OCI-LY7 (cell line): ENCODE results near the gene PTCD1. TPM values are rescaled to one million over a fixed set of nuclear protein-coding genes. Genes with fewer than 3 reads are reported as not detected.

Experiments used
- BruUV-seq: library from RNA; stranded (reverse); fragments of 400-500 nt; replicated peaks from 2 replicates; lab custom pipeline; 2021; lab: Mats Ljungman, UMichigan
- CTCF ChIA-PET: fragments of 300-600 bp; sonication (Branson Sonifier 250); formaldehyde crosslinking; loops from one replicate; lab custom pipeline; 2022; ENCODE audit warnings: antibody characterized with exemption; ENCODE audit not compliant: unreplicated experiment; lab: Charles Lee
- POLR2A ChIA-PET: fragments of 300-600 bp; sonication (Branson Sonifier 250); formaldehyde crosslinking; loops from one replicate; lab custom pipeline; 2022; ENCODE audit warnings: antibody characterized with exemption; lab: Charles Lee
- DNase-seq: peaks from one replicate; pipeline ENCODE4 v3.0.0-alpha.2; 2015; ENCODE audit warnings: low spot score
- H2AFZ ChIP-seq: fragments of 200-600 bp; sonication (generic), shearing (Covaris generic); 2 replicates; pipeline ENCODE4 v1.6.1; 2014; ENCODE audit warnings: mild to moderate bottlenecking, antibody characterized with exemption, low read length, moderate library complexity
- H3K27ac ChIP-seq: fragments of 200-600 bp; sonication (generic); 2 replicates; pipeline ENCODE4 v1.5.1; 2014; ENCODE audit warnings: mixed run types, low read depth, mild to moderate bottlenecking, moderate library complexity, low read length, inconsistent platforms; ENCODE audit not compliant: poor library complexity, severe bottlenecking
- H3K36me3 ChIP-seq: fragments of 200-600 bp; sonication (generic); 2 replicates; pipeline ENCODE4 v1.6.1; 2014; ENCODE audit warnings: mild to moderate bottlenecking, antibody characterized with exemption, low read length, moderate library complexity, mixed read lengths; ENCODE audit not compliant: insufficient read depth
- H3K4me1 ChIP-seq: fragments of 200-600 bp; sonication (generic); 2 replicates; pipeline ENCODE4 v1.5.1; 2014; ENCODE audit warnings: mild to moderate bottlenecking, low read length; ENCODE audit not compliant: insufficient read depth, poor library complexity, severe bottlenecking
- H3K4me2 ChIP-seq: fragments of 200-600 bp; sonication (generic); 2 replicates; pipeline ENCODE4 v1.6.1; 2014; ENCODE audit warnings: mild to moderate bottlenecking, low read length
- H3K4me3 ChIP-seq: fragments of 200-600 bp; sonication (generic); 2 replicates; pipeline ENCODE4 v1.5.1; 2014; ENCODE audit warnings: mild to moderate bottlenecking, low read depth, low read length; ENCODE audit not compliant: poor library complexity, severe bottlenecking
- H3K79me2 ChIP-seq: fragments of 200-600 bp; sonication (generic); 2 replicates; pipeline ENCODE4 v1.6.1; 2016; ENCODE audit warnings: low read depth, mild to moderate bottlenecking, low read length, moderate library complexity, mixed read lengths; ENCODE audit not compliant: insufficient read depth
- H3K9me2 ChIP-seq: fragments of 200-600 bp; sonication (generic); 2 replicates; pipeline ENCODE4 v1.6.1; 2016; ENCODE audit warnings: mild to moderate bottlenecking, low read length, mixed read lengths; ENCODE audit not compliant: insufficient read depth
- H3K9me3 ChIP-seq: fragments of 200-600 bp; sonication (generic); 2 replicates; pipeline ENCODE4 v1.6.1; 2014; ENCODE audit warnings: mild to moderate bottlenecking, mixed run types, low read length, mixed read lengths
- H4K20me1 ChIP-seq: fragments of 200-600 bp; sonication (generic); 2 replicates; pipeline ENCODE4 v1.6.1; 2014; ENCODE audit warnings: mild to moderate bottlenecking, antibody characterized with exemption, low read length, moderate library complexity, mixed read lengths; ENCODE audit not compliant: insufficient read depth
- EZH2phosphoT487 ChIP-seq: fragments of 200-600 bp; sonication (generic); IDR thresholded peaks from 2 replicates; pipeline ENCODE4 v1.6.1; 2018; ENCODE audit warnings: low read depth, borderline replicate concordance, mild to moderate bottlenecking, mixed run types, antibody characterized with exemption, low read length, moderate library complexity, mixed read lengths
- intact Hi-C: fragments of 100-400 bp; cut with micrococcal nuclease; formaldehyde crosslinking; loops from one replicate; pipeline ENCODE4 v1.10.0; 2022; ENCODE audit not compliant: unreplicated experiment
- total RNA-seq, 2 experiments: library from RNA; depleted of rRNA in 1 of 2; stranded (reverse); fragments of >200 nt in 1 of 2; shearing (Covaris generic) in 1 of 2; gene quantifications; 2 replicates each; pipeline ENCODE4 v1.2.3, GENCODE V29; 2014 to 2022
- TF ChIP-seq, protein P1 (sequence below): fragments of 200-600 bp; sonication (generic); conservative IDR thresholded peaks from 2 replicates; pipeline ENCODE4 v1.5.1; 2014; ENCODE audit warnings: mild to moderate bottlenecking, antibody characterized with exemption, low read length, moderate library complexity, mixed read lengths

PTCD1 gene
- total RNA-seq, 2 experiments from 2014 or later = 11.0 to 11.3 TPM

DNA sequence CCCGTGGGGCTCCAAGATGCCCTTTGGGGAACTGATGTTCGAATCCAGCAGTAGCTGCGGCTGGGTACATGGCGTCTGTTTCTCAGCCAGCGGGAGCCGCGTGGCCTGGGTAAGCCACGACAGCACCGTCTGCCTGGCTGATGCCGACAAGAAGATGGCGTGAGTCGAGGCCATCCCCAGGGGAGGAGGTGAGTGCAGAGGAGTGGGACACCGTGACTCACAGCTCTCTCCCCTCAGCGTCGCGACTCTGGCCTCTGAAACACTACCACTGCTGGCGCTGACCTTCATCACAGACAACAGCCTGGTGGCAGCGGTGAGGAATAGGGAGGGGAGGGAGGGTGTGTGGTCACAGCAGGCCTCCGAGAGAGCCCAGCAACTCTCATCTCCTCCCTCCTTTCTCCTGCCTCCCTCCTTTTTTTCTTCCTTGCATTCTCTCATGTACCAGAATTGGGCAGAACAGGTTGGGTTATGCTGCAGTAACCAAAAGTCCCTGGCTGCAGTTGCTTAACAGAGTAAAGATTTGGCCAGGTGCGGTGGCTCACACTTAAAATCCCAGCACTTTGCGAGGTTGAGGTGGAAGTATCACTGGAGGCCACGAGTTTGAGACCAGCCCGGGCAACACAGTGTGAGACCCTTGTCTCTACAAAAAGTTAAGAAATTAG lies 47.5 kb downstream of the PTCD1 start:
- ChIA-PET POLR2A (interaction anchor here (0.5 to 0.7 kb wide), 4 partner anchors 12 to 1475 kb away, joined by 3 to 4 read pairs (median 4); no protein-coding TSS in a partner anchor), CTCF (no interaction called here)
- Histone ChIP-seq H2AFZ (no peak overlapping the region), H3K79me2 (no peaks in the 10 kb centered on the region), H3K4me2 (no peak overlapping the region), H3K4me3 (no peak overlapping the region), H3K36me3 (peaks cover 94% of the 10 kb centered on the region), H3K27ac (no peak overlapping the region), H3K4me1 (peaks cover 15% of the 10 kb centered on the region), H3K9me2 (no peaks in the 10 kb centered on the region), H4K20me1 (peaks cover 6% of the 10 kb centered on the region; the same call in 1 of the 2 replicates), H3K9me3 (no peaks in the 10 kb centered on the region)
- TF ChIP-seq EZH2phosphoT487 = no peak
- TF ChIP-seq, protein P1, sequence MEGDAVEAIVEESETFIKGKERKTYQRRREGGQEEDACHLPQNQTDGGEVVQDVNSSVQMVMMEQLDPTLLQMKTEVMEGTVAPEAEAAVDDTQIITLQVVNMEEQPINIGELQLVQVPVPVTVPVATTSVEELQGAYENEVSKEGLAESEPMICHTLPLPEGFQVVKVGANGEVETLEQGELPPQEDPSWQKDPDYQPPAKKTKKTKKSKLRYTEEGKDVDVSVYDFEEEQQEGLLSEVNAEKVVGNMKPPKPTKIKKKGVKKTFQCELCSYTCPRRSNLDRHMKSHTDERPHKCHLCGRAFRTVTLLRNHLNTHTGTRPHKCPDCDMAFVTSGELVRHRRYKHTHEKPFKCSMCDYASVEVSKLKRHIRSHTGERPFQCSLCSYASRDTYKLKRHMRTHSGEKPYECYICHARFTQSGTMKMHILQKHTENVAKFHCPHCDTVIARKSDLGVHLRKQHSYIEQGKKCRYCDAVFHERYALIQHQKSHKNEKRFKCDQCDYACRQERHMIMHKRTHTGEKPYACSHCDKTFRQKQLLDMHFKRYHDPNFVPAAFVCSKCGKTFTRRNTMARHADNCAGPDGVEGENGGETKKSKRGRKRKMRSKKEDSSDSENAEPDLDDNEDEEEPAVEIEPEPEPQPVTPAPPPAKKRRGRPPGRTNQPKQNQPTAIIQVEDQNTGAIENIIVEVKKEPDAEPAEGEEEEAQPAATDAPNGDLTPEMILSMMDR = no peak
- intact Hi-C loops = no loop called here
- DNase-seq = no peak
- no TSS peak for BruUV-seq

- no peak for DNase-seq
- H3K79me2 ChIP-seq = no peaks in the 10 kb centered on the region
- H3K27ac ChIP-seq = no peak overlapping the region
- TF ChIP-seq, protein P1 = no peak
- no peak for TF ChIP-seq EZH2phosphoT487
- no TSS peak for BruUV-seq
- H2AFZ ChIP-seq = no peak overlapping the region
- H3K4me3 ChIP-seq = no peak overlapping the region
- peaks cover 88% of the 10 kb centered on the region for H3K36me3 ChIP-seq
- ChIA-PET POLR2A (no interaction called here), CTCF (interaction anchor here (0.7 kb wide), 1 partner anchor 181 kb away, joined by 3 read pairs; no protein-coding TSS in a partner anchor)
- H4K20me1 ChIP-seq = peaks cover 3% of the 10 kb centered on the region; the same call in 1 of the 2 replicates
- intact Hi-C loops = no loop called here
- peaks cover 15% of the 10 kb centered on the region for H3K4me1 ChIP-seq
- no peaks in the 10 kb centered on the region for H3K9me3 ChIP-seq
- H3K9me2 ChIP-seq = no peaks in the 10 kb centered on the region
- H3K4me2 ChIP-seq = no peak overlapping the region
Observed at GRCh38 chr7:99389772-99390171, 48.8 kb downstream of the PTCD1 start.

GRCh38 chr7:99387912-99388311 lies 50.7 kb downstream of the PTCD1 start:
- Histone ChIP-seq H2AFZ (no peak overlapping the region), H3K4me1 (peaks cover 9% of the 10 kb centered on the region), H3K9me2 (no peaks in the 10 kb centered on the region), H3K4me3 (no peak overlapping the region), H3K79me2 (peaks cover 17% of the 10 kb centered on the region; the same call in 1 of the 2 replicates), H4K20me1 (no peaks in the 10 kb centered on the region), H3K9me3 (no peaks in the 10 kb centered on the region), H3K4me2 (no peak overlapping the region), H3K36me3 (peaks cover 80% of the 10 kb centered on the region), H3K27ac (no peak overlapping the region)
- no TSS peak for BruUV-seq
- CTCF ChIA-PET = no interaction called here
- DNase-seq = no peak
- POLR2A ChIA-PET = interaction anchor here (1.7 kb wide), 1 partner anchor 21 kb away, joined by 4 read pairs; the partner anchor contains the start of genes BUD31 and PDAP1
- TF ChIP-seq EZH2phosphoT487 = no peak
- TF ChIP-seq, protein P1 = no peak
- intact Hi-C loops = loop anchor here (1.0 kb wide), 1 partner anchor 23 kb away; no protein-coding TSS in a partner anchor
